A549 (cell line): ENCODE data around the gene NOSTRIN.

ENCODE experiments used
- CTCF ChIP-seq: fragments of >200 bp; sonication (Bioruptor Twin); formaldehyde crosslinking; IDR thresholded peaks from 3 replicates; pipeline ENCODE4 v1.5.1; 2016
- JUN ChIP-seq, 2 experiments: fragments of >200 bp; sonication (Bioruptor Twin); formaldehyde crosslinking; IDR thresholded peaks; 2 replicates in 1 of 2; 3 replicates in 1 of 2; pipeline ENCODE4 v1.6.1; 2016 to 2017
- PHF8 ChIP-seq: fragments of 200-600 bp; sonication (generic); IDR thresholded peaks from 2 replicates; pipeline ENCODE4 v1.6.1; 2016; ENCODE audit warnings: low read depth, mild to moderate bottlenecking, antibody characterized with exemption, moderate library complexity, borderline replicate concordance
- POLR2A ChIP-seq: IDR thresholded peaks from 2 replicates; pipeline ENCODE4 v1.6.1; 2012; ENCODE audit warnings: mild to moderate bottlenecking, low read length
- RNF2 ChIP-seq: fragments of 200-600 bp; sonication (generic); IDR thresholded peaks from 2 replicates; pipeline ENCODE4 v1.6.1; 2016; ENCODE audit warnings: low read depth, mild to moderate bottlenecking, antibody characterized with exemption, moderate library complexity, borderline replicate concordance
- USF2 ChIP-seq: fragments of 450-650 bp; IDR thresholded peaks from 2 replicates; pipeline ENCODE4 v1.6.1; 2014; ENCODE audit warnings: antibody characterized with exemption
- TF ChIP-seq, protein P1 (sequence below): fragments of 200-600 bp; sonication (generic); IDR thresholded peaks from 2 replicates; pipeline ENCODE4 v1.6.1; 2016; ENCODE audit warnings: antibody characterized with exemption, mild to moderate bottlenecking, moderate library complexity
- TF ChIP-seq, protein P2 (sequence below): IDR thresholded peaks from 2 replicates; pipeline ENCODE4 v1.6.1; 2012
- TF ChIP-seq, protein P3 (sequence below): IDR thresholded peaks from 2 replicates; pipeline ENCODE4 v1.6.1; 2012; ENCODE audit warnings: low read depth, borderline replicate concordance

GRCh38 chr2:168805615-168806014, 3.2 kb downstream of the NOSTRIN start:
- TF ChIP-seq CTCF (no peak), PHF8 (no peak), POLR2A (no peak), RNF2 (no peak), USF2 (no peak), JUN (IDR thresholded peaks at IDR 0.05) (no peak)
- TF ChIP-seq, protein P1, sequence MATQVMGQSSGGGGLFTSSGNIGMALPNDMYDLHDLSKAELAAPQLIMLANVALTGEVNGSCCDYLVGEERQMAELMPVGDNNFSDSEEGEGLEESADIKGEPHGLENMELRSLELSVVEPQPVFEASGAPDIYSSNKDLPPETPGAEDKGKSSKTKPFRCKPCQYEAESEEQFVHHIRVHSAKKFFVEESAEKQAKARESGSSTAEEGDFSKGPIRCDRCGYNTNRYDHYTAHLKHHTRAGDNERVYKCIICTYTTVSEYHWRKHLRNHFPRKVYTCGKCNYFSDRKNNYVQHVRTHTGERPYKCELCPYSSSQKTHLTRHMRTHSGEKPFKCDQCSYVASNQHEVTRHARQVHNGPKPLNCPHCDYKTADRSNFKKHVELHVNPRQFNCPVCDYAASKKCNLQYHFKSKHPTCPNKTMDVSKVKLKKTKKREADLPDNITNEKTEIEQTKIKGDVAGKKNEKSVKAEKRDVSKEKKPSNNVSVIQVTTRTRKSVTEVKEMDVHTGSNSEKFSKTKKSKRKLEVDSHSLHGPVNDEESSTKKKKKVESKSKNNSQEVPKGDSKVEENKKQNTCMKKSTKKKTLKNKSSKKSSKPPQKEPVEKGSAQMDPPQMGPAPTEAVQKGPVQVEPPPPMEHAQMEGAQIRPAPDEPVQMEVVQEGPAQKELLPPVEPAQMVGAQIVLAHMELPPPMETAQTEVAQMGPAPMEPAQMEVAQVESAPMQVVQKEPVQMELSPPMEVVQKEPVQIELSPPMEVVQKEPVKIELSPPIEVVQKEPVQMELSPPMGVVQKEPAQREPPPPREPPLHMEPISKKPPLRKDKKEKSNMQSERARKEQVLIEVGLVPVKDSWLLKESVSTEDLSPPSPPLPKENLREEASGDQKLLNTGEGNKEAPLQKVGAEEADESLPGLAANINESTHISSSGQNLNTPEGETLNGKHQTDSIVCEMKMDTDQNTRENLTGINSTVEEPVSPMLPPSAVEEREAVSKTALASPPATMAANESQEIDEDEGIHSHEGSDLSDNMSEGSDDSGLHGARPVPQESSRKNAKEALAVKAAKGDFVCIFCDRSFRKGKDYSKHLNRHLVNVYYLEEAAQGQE: no peak
- TF ChIP-seq, protein P2, sequence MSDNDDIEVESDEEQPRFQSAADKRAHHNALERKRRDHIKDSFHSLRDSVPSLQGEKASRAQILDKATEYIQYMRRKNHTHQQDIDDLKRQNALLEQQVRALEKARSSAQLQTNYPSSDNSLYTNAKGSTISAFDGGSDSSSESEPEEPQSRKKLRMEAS: no peak
- TF ChIP-seq, protein P3, sequence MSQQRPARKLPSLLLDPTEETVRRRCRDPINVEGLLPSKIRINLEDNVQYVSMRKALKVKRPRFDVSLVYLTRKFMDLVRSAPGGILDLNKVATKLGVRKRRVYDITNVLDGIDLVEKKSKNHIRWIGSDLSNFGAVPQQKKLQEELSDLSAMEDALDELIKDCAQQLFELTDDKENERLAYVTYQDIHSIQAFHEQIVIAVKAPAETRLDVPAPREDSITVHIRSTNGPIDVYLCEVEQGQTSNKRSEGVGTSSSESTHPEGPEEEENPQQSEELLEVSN: no peak
